Measurements from ENCODE around the gene SF1. TPM values are rescaled to one million over a fixed set of nuclear protein-coding genes. Genes with fewer than 3 reads are reported as not detected.

Gene SF1
- polyA plus RNA-seq, 1 experiment, result 56.8 TPM

GRCh38 chr11:64716473-64717267, 61.7 kb downstream of the SF1 start:
- CTCF ChIA-PET, result interaction anchor here (3.6 kb wide), 1 partner anchor 28 kb away, joined by 22 read pairs; no protein-coding TSS in a partner anchor
- peaks cover 77% of the 10 kb centered on the region for H3K27me3 ChIP-seq (ENCODE audit: control insufficient read depth, insufficient read depth, low read length)

GRCh38 chr11:64715756-64716472, 62.4 kb downstream of the SF1 start:
- no peak for DNase-seq (ENCODE audit: low read depth, low spot score)
- Histone ChIP-seq H3K9me3 (ENCODE audit: control insufficient read depth, insufficient read depth, low read length) (no peaks in the 10 kb centered on the region; the same call in 1 of the 2 replicates), H3K27me3 (ENCODE audit: control insufficient read depth, insufficient read depth, low read length) (peaks cover 76% of the 10 kb centered on the region), H3K27ac (ENCODE audit: low read depth, low read length) (no peak overlapping the region), H3K4me3 (ENCODE audit: low read depth, low read length) (no peak overlapping the region)
- no peak for TF ChIP-seq CTCF (IDR thresholded peaks at IDR 0.05; ENCODE audit: low read depth, low read length)
- POLR2A ChIA-PET, result no interaction called here
- CTCF ChIA-PET, result interaction anchor here (3.6 kb wide), 1 partner anchor 27 kb away, joined by 22 read pairs; no protein-coding TSS in a partner anchor

More at GRCh38 chr11:64716473-64717267, 61.7 kb downstream of the SF1 start:
- DNase-seq (ENCODE audit: low read depth, low spot score), result no peak
- POLR2A ChIA-PET, result interaction anchor here (0.7 kb wide), 1 partner anchor 275 kb away, joined by 7 read pairs; no protein-coding TSS in a partner anchor
- Histone ChIP-seq H3K9me3 (ENCODE audit: control insufficient read depth, insufficient read depth, low read length) (no peaks in the 10 kb centered on the region; the same call in 1 of the 2 replicates), H3K4me3 (ENCODE audit: low read depth, low read length) (no peak overlapping the region), H3K27ac (ENCODE audit: low read depth, low read length) (no peak overlapping the region)
- TF ChIP-seq CTCF (IDR thresholded peaks at IDR 0.05; ENCODE audit: low read depth, low read length), result no peak

- POLR2A ChIA-PET, result no interaction called here
- no peaks in the 10 kb centered on the region; the same call in 1 of the 2 replicates for H3K9me3 ChIP-seq (ENCODE audit: control insufficient read depth, insufficient read depth, low read length)
- DNase-seq (ENCODE audit: low read depth, low spot score), result no peak
- no peak overlapping the region for H3K27ac ChIP-seq (ENCODE audit: low read depth, low read length)
- H3K4me3 ChIP-seq (ENCODE audit: low read depth, low read length), result no peak overlapping the region
- CTCF ChIA-PET, result interaction anchor here (3.6 kb wide), 1 partner anchor 27 kb away, joined by 22 read pairs; no protein-coding TSS in a partner anchor
- no peak for TF ChIP-seq CTCF (IDR thresholded peaks at IDR 0.05; ENCODE audit: low read depth, low read length)
- H3K27me3 ChIP-seq (ENCODE audit: control insufficient read depth, insufficient read depth, low read length), result peaks cover 73% of the 10 kb centered on the region
These were observed 63.2 kb downstream of the SF1 start for GRCh38 chr11:64715110-64715509.

GRCh38 chr11:64714666-64715065, 63.7 kb downstream of the SF1 start:
- ChIA-PET POLR2A (no interaction called here), CTCF (interaction anchor here (0.9 to 3.6 kb wide), 3 partner anchors 26 to 62 kb away, joined by 3 to 22 read pairs (median 5); no protein-coding TSS in a partner anchor)
- no peak overlapping the region for H3K4me3 ChIP-seq (ENCODE audit: low read depth, low read length)
- no peak for TF ChIP-seq CTCF (IDR thresholded peaks at IDR 0.05; ENCODE audit: low read depth, low read length)
- no peaks in the 10 kb centered on the region; the same call in 1 of the 2 replicates for H3K9me3 ChIP-seq (ENCODE audit: control insufficient read depth, insufficient read depth, low read length)
- no peak for DNase-seq (ENCODE audit: low read depth, low spot score)
- no peak overlapping the region for H3K27ac ChIP-seq (ENCODE audit: low read depth, low read length)
- H3K27me3 ChIP-seq (ENCODE audit: control insufficient read depth, insufficient read depth, low read length), result peaks cover 74% of the 10 kb centered on the region

Other genes starting within 250 kb of the SF1 start
- not detected in 2 replicates for gene SLC22A11, start 222.6 kb downstream of the SF1 start, polyA plus RNA-seq (2011; rRNA removed)
- not detected in 2 replicates for gene SLC22A12, start 187.3 kb downstream of the SF1 start, polyA plus RNA-seq (2011; rRNA removed)
- gene NRXN2, start 55.3 kb downstream of the SF1 start, polyA plus RNA-seq (2011; rRNA removed), result not detected in 2 replicates
- 0.16 and 0.43 TPM in 2 replicates for gene RASGRP2, start 34.4 kb downstream of the SF1 start, polyA plus RNA-seq (2011; rRNA removed)
- gene PYGM, start 18.6 kb downstream of the SF1 start, polyA plus RNA-seq (2011; rRNA removed), result 0.14 and 0.20 TPM in 2 replicates
- gene MAP4K2, start 24.7 kb upstream of the SF1 start, polyA plus RNA-seq (2011; rRNA removed), result 9.9 and 14.1 TPM in 2 replicates
- 15.0 and 22.3 TPM in 2 replicates for gene MEN1, start 32.0 kb upstream of the SF1 start, polyA plus RNA-seq (2011; rRNA removed)
- gene CDC42BPG, start 66.1 kb upstream of the SF1 start, polyA plus RNA-seq (2011; rRNA removed), result 0.02 and 0.04 TPM in 2 replicates
- gene EHD1, start 100.1 kb upstream of the SF1 start, polyA plus RNA-seq (2011; rRNA removed), result 56.1 and 77.7 TPM in 2 replicates
- 3.7 and 5.1 TPM in 2 replicates for gene ATG2A, start 138.7 kb upstream of the SF1 start, polyA plus RNA-seq (2011; rRNA removed)
- 11.2 and 16.6 TPM in 2 replicates for gene PPP2R5B, start 146.1 kb upstream of the SF1 start, polyA plus RNA-seq (2011; rRNA removed)
- not detected in 2 replicates for gene GPHA2, start 157.4 kb upstream of the SF1 start, polyA plus RNA-seq (2011; rRNA removed)
- not detected in 2 replicates for gene MAJIN, start 193.6 kb upstream of the SF1 start, polyA plus RNA-seq (2011; rRNA removed)
- gene BATF2, start 218.4 kb upstream of the SF1 start, polyA plus RNA-seq (2011; rRNA removed), result 1.5 and 2.1 TPM in 2 replicates
- gene ARL2, start 235.6 kb upstream of the SF1 start, polyA plus RNA-seq (2011; rRNA removed), result 60.7 and 76.5 TPM in 2 replicates
- 8.0 and 10.5 TPM in 2 replicates for gene SNX15, start 248.9 kb upstream of the SF1 start, polyA plus RNA-seq (2011; rRNA removed)